HepG2 (cell line): ENCODE data around the gene ZPR1. TPM values are rescaled to one million over a fixed set of nuclear protein-coding genes. Genes with fewer than 3 reads are reported as not detected.

Experiments
- FOXK1 ChIP-seq: sonication (generic); formaldehyde crosslinking; IDR thresholded peaks from 2 replicates; pipeline ENCODE4 v1.4.0; 2020; ENCODE audit warnings: low read depth, missing genetic modification reagents, borderline replicate concordance
- JDP2 ChIP-seq: sonication (generic); formaldehyde crosslinking; IDR thresholded peaks from 2 replicates; pipeline ENCODE4 v1.8.1; 2022; ENCODE audit warnings: missing genetic modification reagents, borderline replicate concordance
- KAT2B ChIP-seq: fragments of 150-350 bp; IDR thresholded peaks from 2 replicates; pipeline ENCODE4 v1.6.1; 2014; ENCODE audit warnings: low read depth, low read length, borderline replicate concordance
- KDM5B ChIP-seq: sonication (generic); formaldehyde crosslinking; IDR thresholded peaks from 2 replicates; pipeline ENCODE4 v1.4.0; 2020; ENCODE audit warnings: missing genetic modification reagents, mild to moderate bottlenecking, borderline replicate concordance
- MAFF ChIP-seq: IDR thresholded peaks from 2 replicates; pipeline ENCODE4 v1.6.1; 2011; ENCODE audit warnings: low read depth, low read length, improper control_type of control experiment
- NFATC3 ChIP-seq: sonication (generic); formaldehyde crosslinking; IDR thresholded peaks from 2 replicates; pipeline ENCODE4 v1.5.1; 2020; ENCODE audit warnings: mild to moderate bottlenecking, missing genetic modification reagents
- ONECUT2 ChIP-seq: sonication (generic); formaldehyde crosslinking; IDR thresholded peaks from 2 replicates; pipeline ENCODE4 v1.4.0; 2020; ENCODE audit warnings: missing genetic modification reagents
- RBM39 ChIP-seq: fragments of 200-400 bp; formaldehyde crosslinking; IDR thresholded peaks from one replicate; pipeline ENCODE4 v1.6.1; 2018; ENCODE audit warnings: antibody characterized with exemption, mild to moderate bottlenecking, low read depth, low read length; ENCODE audit not compliant: poor library complexity, severe bottlenecking
- SNAPC2 ChIP-seq: sonication (generic); formaldehyde crosslinking; IDR thresholded peaks from 2 replicates; pipeline ENCODE4 v1.8.1; 2022; ENCODE audit warnings: mild to moderate bottlenecking, missing genetic modification reagents
- TAF15 ChIP-seq: fragments of 200-400 bp; formaldehyde crosslinking; IDR thresholded peaks from one replicate; pipeline ENCODE4 v1.6.1; 2018; ENCODE audit warnings: mild to moderate bottlenecking, low read depth, low read length; ENCODE audit not compliant: poor library complexity, severe bottlenecking
- ZBTB39 ChIP-seq: sonication (generic); formaldehyde crosslinking; IDR thresholded peaks from 2 replicates; pipeline ENCODE4 v1.5.0; 2020; ENCODE audit warnings: missing genetic modification reagents
- ZNF160 ChIP-seq: sonication (generic); formaldehyde crosslinking; IDR thresholded peaks from 2 replicates; pipeline ENCODE4 v1.8.0; 2022; ENCODE audit warnings: mild to moderate bottlenecking, inconsistent platforms, missing genetic modification reagents
- ZNF441 ChIP-seq: sonication (generic); formaldehyde crosslinking; IDR thresholded peaks from 2 replicates; pipeline ENCODE4 v1.7.0; 2021; ENCODE audit warnings: missing genetic modification reagents, borderline replicate concordance
- ZNF484 ChIP-seq: sonication (generic); formaldehyde crosslinking; IDR thresholded peaks from 2 replicates; pipeline ENCODE4 v1.5.1; 2020; ENCODE audit warnings: mild to moderate bottlenecking, low read depth, missing genetic modification reagents, borderline replicate concordance
- ZNF569 ChIP-seq: sonication (generic); formaldehyde crosslinking; IDR thresholded peaks from 2 replicates; pipeline ENCODE4 v1.5.0; 2020; ENCODE audit warnings: mild to moderate bottlenecking, missing genetic modification reagents, moderate library complexity, borderline replicate concordance
- ZNF672 ChIP-seq: sonication (generic); formaldehyde crosslinking; IDR thresholded peaks from 2 replicates; pipeline ENCODE4 v1.8.1; 2022; ENCODE audit warnings: missing genetic modification reagents
- ZNF746 ChIP-seq: sonication (generic); formaldehyde crosslinking; IDR thresholded peaks from 2 replicates; pipeline ENCODE4 v1.8.0; 2022; ENCODE audit warnings: mild to moderate bottlenecking, missing genetic modification reagents
- ZNF891 ChIP-seq: sonication (generic); formaldehyde crosslinking; IDR thresholded peaks from 2 replicates; pipeline ENCODE4 v1.5.0; 2020; ENCODE audit warnings: mild to moderate bottlenecking, missing genetic modification reagents
- polyA plus RNA-seq, 8 experiments: library from polyadenylated mRNA; depleted of rRNA in 3 of 8; stranded (reverse) in 7 of 8; unstranded in 1 of 8; fragments of >200 nt; fragmentation: Illumina TruSeq in 4 of 8; extraction: Trizol in 4 of 8; gene quantifications; 2 replicates each; pipeline versions ENCODE4 v1.2.1 to v1.2.3, GENCODE V29; 2011 to 2016; ENCODE audit warnings: low read depth in 4 of 8, missing spikeins in 1 of 8, mixed read lengths in 1 of 8; ENCODE audit not compliant: insufficient read depth in 1 of 8
- total RNA-seq, 5 experiments: library from RNA; depleted of rRNA; stranded (reverse); fragments of >200 nt; fragmentation: Illumina TruSeq; extraction: Trizol; gene quantifications; 2 replicates each; pipeline ENCODE4 v1.2.3, GENCODE V29; 2016; ENCODE audit warnings: low read depth in 1 of 5
- TF ChIP-seq, protein P1 (sequence below): sonication (generic); formaldehyde crosslinking; conservative IDR thresholded peaks from 2 replicates; pipeline ENCODE4 v1.8.0; 2022; ENCODE audit warnings: mild to moderate bottlenecking, moderate library complexity, missing genetic modification reagents
- TF ChIP-seq, protein P2 (sequence below): sonication (generic); formaldehyde crosslinking; IDR thresholded peaks from 2 replicates; pipeline ENCODE4 v1.4.0; 2020; ENCODE audit warnings: mild to moderate bottlenecking, missing genetic modification reagents
- TF ChIP-seq, protein P3 (sequence below): sonication (generic); formaldehyde crosslinking; IDR thresholded peaks from 2 replicates; pipeline ENCODE4 v1.4.0; 2020; ENCODE audit warnings: missing genetic modification reagents, mild to moderate bottlenecking, borderline replicate concordance

The ZPR1 gene
- total and polyA plus RNA-seq, 2 of the 13 experiments (the other 11 are each of a cell fraction or from before 2014, with no cell fraction given) = 40.0 to 79.3 TPM

- TF ChIP-seq ZNF746 (CRISPR knock-in tag) = peak; percentile 48; the same call in 1 of the 2 replicates
- no peak for TF ChIP-seq ZNF569 (CRISPR knock-in tag)
- TF ChIP-seq, protein P1, sequence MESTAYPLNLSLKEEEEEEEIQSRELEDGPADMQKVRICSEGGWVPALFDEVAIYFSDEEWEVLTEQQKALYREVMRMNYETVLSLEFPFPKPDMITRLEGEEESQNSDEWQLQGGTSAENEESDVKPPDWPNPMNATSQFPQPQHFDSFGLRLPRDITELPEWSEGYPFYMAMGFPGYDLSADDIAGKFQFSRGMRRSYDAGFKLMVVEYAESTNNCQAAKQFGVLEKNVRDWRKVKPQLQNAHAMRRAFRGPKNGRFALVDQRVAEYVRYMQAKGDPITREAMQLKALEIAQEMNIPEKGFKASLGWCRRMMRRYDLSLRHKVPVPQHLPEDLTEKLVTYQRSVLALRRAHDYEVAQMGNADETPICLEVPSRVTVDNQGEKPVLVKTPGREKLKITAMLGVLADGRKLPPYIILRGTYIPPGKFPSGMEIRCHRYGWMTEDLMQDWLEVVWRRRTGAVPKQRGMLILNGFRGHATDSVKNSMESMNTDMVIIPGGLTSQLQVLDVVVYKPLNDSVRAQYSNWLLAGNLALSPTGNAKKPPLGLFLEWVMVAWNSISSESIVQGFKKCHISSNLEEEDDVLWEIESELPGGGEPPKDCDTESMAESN (CRISPR knock-in tag) = no peak; the same call in 1 of the 2 replicates
- TF ChIP-seq ZNF672 = no peak
- peak; percentile 15 for TF ChIP-seq RBM39
- TF ChIP-seq ONECUT2 (CRISPR knock-in tag) = no peak
- peak; percentile 24; the same call in 1 of the 2 replicates for TF ChIP-seq FOXK1 (CRISPR knock-in tag)
- TF ChIP-seq ZNF484 (CRISPR knock-in tag) = no peak
- TF ChIP-seq ZNF441 = peak; percentile 46; the same call in 1 of the 2 replicates
- TF ChIP-seq NFATC3 (CRISPR knock-in tag) = no peak
- TF ChIP-seq, protein P2, sequence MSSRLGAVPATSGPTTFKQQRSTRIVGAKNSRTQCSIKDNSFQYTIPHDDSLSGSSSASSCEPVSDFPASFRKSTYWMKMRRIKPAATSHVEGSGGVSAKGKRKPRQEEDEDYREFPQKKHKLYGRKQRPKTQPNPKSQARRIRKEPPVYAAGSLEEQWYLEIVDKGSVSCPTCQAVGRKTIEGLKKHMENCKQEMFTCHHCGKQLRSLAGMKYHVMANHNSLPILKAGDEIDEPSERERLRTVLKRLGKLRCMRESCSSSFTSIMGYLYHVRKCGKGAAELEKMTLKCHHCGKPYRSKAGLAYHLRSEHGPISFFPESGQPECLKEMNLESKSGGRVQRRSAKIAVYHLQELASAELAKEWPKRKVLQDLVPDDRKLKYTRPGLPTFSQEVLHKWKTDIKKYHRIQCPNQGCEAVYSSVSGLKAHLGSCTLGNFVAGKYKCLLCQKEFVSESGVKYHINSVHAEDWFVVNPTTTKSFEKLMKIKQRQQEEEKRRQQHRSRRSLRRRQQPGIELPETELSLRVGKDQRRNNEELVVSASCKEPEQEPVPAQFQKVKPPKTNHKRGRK (CRISPR knock-in tag) = no peak
- TF ChIP-seq KDM5B (CRISPR knock-in tag) = peak; percentile 19; the same call in 1 of the 2 replicates
- no peak for TF ChIP-seq TAF15
- no peak for TF ChIP-seq SNAPC2
- no peak; the same call in 1 of the 2 replicates for TF ChIP-seq JDP2 (CRISPR knock-in tag)
- no peak for TF ChIP-seq ZBTB39 (CRISPR knock-in tag)
- TF ChIP-seq, protein P3, sequence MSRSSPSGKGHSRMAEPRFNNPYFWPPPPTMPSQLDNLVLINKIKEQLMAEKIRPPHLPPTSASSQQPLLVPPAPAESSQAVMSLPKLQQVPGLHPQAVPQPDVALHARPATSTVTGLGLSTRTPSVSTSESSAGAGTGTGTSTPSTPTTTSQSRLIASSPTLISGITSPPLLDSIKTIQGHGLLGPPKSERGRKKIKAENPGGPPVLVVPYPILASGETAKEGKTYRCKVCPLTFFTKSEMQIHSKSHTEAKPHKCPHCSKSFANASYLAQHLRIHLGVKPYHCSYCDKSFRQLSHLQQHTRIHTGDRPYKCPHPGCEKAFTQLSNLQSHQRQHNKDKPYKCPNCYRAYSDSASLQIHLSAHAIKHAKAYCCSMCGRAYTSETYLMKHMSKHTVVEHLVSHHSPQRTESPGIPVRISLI (CRISPR knock-in tag) = peak; percentile 93
- TF ChIP-seq ZNF891 (CRISPR knock-in tag) = peak; percentile 27; the same call in 1 of the 2 replicates
- no peak for TF ChIP-seq MAFF
- no peak for TF ChIP-seq KAT2B
- TF ChIP-seq ZNF160 (CRISPR knock-in tag) = no peak
Observed at GRCh38 chr11:116833816-116834534, 46.2 kb upstream of the ZPR1 start (continued).
